ENCODE results near the gene ONECUT1.

The ONECUT1 gene

GRCh38 chr15:52783929-52784798 lies 6.0 kb downstream of the ONECUT1 start:
- DNase-seq (ENCODE audit: insufficient read length, low spot score) (no peak), FAIRE-seq (no peak)

GRCh38 chr15:52783191-52783829 lies 6.8 kb downstream of the ONECUT1 start:
- FAIRE-seq (peak; percentile 4), DNase-seq (ENCODE audit: insufficient read length, low spot score) (no peak)

- FAIRE-seq = no peak
- DNase-seq (ENCODE audit: insufficient read length, low spot score) = no peak
These were observed 7.6 kb downstream of the ONECUT1 start for GRCh38 chr15:52782514-52782913.

DNA sequence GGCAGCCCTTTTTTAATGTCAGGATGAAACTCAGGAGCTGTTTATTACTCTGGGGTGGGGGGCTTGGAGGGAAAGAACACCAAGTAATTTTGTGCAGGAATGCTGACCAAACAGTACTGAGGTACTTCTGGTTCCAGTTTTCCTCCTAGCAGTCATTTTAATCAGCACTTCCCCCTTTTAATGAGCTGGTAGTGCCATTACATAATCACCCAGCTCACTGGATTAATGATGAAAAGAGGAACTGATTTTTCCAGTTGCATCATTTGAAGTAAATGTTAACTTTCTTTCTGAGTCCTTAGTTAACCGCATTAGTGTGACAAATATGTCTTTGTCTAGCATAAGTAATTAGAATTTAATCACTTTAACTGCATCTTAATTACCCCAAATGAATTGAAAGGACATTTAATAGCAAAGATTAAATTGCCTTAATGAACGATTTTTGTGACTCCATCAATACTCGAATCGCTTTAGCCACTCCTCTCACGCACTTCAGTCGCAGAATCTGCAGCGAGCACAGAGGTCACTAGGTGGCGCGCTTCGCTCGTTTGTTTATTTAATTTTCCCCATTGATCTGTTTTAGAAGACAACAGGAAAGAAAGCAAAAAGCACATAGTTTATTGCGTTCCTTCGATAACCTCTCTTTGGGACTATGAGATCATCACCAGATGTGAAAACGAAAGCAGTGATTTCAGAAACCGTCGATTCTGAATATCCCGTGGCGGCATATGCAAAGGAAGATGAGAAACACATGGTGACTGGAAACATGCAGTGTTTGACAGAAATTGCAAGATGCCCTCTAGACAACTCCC lies 9.8 kb downstream of the ONECUT1 start:
- DNase-seq (ENCODE audit: insufficient read length, low spot score) = no peak
- FAIRE-seq = peak; percentile 89

- DNase-seq (ENCODE audit: insufficient read length, low spot score) (no peak), FAIRE-seq (no peak)
These were observed 11.7 kb downstream of the ONECUT1 start for GRCh38 chr15:52778457-52778856.

- DNase-seq (ENCODE audit: insufficient read length, low spot score) (no peak), FAIRE-seq (no peak)
These were observed 17.4 kb downstream of the ONECUT1 start for GRCh38 chr15:52772766-52773165.

DNA sequence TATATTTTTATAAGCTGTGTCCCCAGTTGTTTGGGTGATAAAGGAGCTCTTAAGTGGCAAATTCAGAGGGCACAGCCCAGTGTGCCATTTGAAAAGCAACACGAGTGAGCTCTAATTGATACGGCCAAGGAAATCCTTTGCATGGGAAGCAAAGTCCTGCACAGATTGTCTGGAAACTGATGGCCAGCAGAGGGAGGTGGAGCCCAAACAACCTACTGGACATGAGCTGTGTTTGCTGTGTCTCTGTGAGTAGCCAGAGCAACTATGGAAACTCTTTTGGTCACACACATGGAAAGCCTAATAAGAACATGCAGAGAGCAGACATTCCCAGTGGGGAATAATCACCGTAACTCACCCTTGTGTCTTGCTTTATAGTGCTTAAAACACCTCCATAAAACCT lies 24.4 kb downstream of the ONECUT1 start:
- DNase-seq (ENCODE audit: insufficient read length, low spot score) = no peak
- no peak for FAIRE-seq

DNA sequence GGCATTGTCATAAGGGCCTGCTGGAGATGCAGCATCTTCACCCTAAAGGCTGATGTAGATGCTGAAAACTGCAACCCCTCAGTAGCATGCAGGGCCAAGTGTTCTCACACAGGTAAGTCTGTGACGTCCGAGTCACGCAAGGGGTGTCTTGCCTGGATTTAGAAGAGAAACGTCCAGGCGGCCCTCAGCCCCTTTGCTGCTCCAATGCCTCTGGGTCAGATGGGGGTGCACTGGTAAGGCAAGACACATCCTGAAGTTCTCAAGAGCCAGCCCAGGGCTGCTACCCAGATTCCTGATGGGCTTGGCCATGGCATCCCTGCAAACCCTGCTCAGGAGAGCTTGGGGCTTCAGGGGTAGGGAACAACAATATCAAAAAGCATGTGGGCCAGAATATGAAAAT lies 25.4 kb downstream of the ONECUT1 start:
- no peak for DNase-seq (ENCODE audit: insufficient read length, low spot score)
- FAIRE-seq = no peak

GRCh38 chr15:52762621-52763020 lies 27.5 kb downstream of the ONECUT1 start:
- FAIRE-seq (no peak), DNase-seq (ENCODE audit: insufficient read length, low spot score) (no peak)

DNA sequence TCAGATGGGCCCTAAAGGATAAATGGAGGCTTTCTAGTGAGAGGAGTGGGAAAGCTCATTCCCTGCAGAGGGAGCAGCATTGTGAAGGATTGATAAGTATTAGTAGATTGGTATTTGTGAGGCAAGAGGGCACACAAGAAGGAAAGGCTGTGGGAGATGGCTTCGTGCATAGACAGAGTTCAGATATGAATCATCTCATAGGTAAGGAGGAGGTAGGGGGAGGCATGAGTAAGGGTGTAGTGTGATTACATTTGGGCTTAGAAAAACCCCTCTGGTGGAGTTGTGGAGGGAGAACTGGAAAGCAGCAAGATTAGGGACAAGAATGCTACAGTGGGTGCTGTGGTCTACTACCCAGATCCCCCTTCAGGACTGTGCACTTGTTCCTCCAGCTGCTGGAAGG lies 29.6 kb downstream of the ONECUT1 start:
- DNase-seq (ENCODE audit: insufficient read length, low spot score) (no peak), FAIRE-seq (no peak)

DNA sequence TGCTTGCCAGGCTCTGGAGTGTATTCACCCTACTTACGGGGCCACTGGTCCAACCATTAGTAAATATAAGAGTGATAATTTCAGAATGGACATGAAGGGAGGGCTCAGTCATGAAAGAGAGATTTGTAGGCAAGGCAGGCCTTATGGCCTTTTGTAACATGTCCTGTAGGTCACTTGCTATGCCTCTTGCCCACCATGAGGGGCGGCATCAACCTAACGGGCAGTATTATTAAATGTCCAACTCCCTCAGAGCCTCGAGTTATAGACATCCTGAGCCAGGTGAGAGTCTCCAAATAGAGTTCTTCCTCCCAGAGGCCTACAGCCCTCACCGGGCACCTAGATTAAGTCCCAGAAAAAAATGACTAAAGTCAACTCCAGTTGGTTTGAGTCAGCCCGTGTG lies 30.2 kb downstream of the ONECUT1 start:
- DNase-seq (ENCODE audit: insufficient read length, low spot score) (no peak), FAIRE-seq (no peak)

DNA sequence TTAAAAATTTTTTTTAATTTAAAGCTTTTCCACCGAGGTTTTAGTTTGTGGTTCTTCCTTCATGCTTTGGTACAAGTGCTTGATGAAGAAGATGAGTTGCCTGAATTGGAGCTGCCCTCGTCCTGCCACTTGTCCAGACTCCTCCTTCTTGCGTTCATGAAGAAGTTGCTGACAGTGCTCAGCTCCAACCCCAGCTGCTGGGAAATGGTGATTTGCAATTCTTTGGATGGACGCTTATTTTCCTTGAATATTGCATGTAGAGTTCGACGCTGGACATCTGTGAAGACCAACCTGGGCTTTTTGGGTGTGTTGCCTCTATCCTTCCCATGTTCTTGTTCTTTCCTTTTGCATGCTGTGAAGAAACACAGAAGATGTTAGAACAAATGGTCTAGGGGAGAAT lies 32.6 kb downstream of the ONECUT1 start:
- FAIRE-seq (no peak), DNase-seq (ENCODE audit: insufficient read length, low spot score) (no peak)

DNA sequence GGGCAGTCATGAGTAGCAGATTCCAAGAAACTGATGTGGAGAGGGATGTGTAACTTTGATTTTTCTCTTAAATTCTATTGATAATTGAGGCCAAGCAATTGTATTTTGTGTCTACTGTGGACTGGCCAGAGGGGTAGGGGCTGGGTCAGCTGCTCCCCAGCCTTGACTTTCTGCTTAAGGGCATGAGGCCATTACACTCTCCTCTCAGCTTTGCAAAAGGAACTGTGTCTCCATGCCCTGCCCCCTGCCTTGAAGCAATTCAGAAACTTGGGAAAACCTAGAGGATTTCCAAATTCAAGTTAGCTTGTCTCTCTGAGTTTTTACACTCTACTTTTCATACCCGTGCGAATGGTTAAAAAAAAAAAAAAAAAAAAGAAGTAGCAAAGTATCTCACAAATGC lies 38.6 kb downstream of the ONECUT1 start:
- no peak for FAIRE-seq
- DNase-seq (ENCODE audit: insufficient read length, low spot score) = no peak

DNA sequence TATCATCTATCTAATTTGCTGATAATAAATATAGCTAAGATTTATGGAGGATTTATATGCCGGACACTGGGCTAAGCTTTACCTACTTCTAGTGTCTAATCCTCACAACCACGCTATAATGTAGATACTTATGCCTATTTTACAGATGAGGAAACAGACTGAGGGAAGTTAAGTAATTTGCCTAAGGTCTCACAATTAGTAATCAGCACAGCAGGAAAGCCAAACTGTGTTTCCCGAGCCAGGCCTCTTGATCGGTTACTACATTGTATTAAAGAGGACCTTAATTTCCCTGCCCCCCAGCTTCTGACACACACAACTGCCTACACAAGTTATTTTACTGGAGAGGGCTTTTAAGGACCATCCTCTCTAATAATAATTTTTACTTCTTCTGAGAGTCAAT lies 40.9 kb downstream of the ONECUT1 start:
- peak; percentile 80 for FAIRE-seq
- no peak for DNase-seq (ENCODE audit: insufficient read length, low spot score)

GRCh38 chr15:52746162-52746757 lies 43.9 kb downstream of the ONECUT1 start:
- no peak for FAIRE-seq
- DNase-seq (ENCODE audit: insufficient read length, low spot score) = no peak

- FAIRE-seq (no peak), DNase-seq (ENCODE audit: insufficient read length, low spot score) (no peak)
These were observed 44.6 kb downstream of the ONECUT1 start for GRCh38 chr15:52745326-52746161.

DNA sequence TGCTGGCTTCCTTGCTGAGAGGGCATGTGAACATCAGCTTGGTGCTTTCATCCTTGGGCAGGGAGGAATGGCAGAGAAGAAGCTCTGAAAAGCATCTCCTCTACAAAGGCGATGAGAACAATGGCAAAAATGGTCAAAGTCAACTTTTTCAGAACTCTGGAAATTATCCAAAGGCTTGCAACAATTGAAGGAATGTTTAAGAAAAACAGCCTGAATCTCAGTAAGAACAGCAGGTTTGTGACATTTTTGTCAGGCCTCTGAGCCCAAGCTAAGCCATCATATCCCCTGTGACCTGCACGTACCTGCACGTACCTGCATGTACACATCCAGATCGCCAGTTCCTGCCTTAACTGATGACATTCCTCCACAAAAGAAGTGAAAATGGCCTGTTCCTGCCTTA lies 51.8 kb downstream of the ONECUT1 start:
- FAIRE-seq = no peak
- no peak for DNase-seq (ENCODE audit: insufficient read length, low spot score)

DNA sequence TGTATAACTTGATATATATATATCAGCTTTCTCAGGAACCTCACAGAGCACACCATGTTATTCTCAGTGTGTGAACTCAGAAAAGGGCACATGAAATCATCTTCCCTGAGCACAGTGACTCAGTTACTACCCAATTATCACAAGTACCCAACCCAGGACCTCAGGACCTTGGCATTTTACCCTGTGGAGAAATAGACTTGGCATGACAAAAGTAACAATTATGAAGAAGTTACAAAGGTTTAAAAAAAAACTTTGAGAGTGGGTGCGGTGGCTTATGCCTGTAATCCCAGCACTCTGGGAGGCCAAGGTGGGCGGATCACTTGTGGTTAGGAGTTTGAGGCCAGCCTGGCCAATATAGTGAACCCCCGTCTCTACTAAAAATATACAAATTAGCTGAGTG lies 52.4 kb downstream of the ONECUT1 start:
- FAIRE-seq = no peak
- no peak for DNase-seq (ENCODE audit: insufficient read length, low spot score)

- peak; percentile 81 for FAIRE-seq
- peak; percentile 66 for DNase-seq (ENCODE audit: insufficient read length, low spot score)
These were observed 54.7 kb downstream of the ONECUT1 start for GRCh38 chr15:52735231-52736089.

All from GM19239 (cell line).